NCI-H1417 treated with DMSO at 0.1 percent for 48 hours (cell line): ENCODE data around the gene PSG5.
"Not testable (repeated sequence)": the region's sequence is repeated elsewhere in the genome, so short reads cannot be mapped to it uniquely, and the experiment has no call there.

Experiments
- DNase-seq: peaks from one replicate; lab custom pipeline; 2025; lab: John Stamatoyannopoulos, UW

Gene PSG5

DNA sequence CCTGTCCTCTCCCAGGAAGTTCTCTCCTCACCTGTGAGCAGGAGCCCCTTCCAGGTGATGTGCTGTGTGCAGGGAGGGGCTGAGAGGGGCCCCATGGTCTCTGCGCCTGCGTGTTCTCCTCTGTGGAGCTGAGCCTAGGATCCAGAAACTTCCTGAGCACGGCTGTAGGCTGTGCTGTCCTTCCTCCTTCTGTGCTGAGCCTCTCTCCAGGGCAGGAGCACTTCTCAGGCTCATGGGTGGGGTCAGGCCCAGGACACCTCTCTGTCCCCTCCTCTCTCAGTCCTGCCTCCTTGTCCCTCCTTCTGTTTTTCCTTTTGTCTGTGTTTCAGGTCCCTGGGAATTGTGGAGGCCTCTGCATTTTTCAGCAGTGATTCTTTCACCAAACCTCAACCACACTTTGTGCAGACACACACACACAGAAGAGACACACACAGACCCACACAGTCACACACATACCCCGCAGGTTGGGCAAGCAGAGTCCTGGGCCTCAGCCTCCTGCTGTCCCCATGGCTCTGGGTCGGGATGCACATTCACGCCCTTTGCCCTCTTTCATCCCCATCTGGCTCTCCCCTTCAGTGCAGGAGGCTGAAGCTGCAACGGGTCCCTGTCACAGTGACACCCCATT is at the start of gene PSG5:
PSG5 (minus strand) TSS at position 226 of the 625 bp plus-strand sequence; CDS start at position 95, 131 bp downstream.
- DNase-seq: not testable (repeated sequence)

DNA sequence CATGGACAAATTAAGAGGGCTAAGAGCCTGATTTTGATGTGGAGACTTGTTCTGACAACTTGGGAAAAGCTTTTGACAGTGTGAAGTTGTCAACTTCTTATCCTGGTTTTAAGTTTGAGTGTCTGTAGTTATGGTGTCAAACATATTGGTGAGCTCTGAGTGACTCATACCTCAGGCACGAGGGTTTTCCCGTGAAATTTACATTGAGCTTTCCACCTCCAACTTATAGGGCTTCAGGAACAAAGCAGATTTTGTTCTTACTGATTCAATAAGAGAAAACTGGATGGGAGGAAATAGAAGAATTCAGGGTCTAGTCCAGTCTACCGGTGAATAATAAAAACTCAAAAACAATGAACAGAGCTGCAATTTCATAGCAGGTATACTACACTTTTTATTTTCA is 49.4 kb upstream of the PSG5 start:
- not testable (repeated sequence) for DNase-seq

DNA sequence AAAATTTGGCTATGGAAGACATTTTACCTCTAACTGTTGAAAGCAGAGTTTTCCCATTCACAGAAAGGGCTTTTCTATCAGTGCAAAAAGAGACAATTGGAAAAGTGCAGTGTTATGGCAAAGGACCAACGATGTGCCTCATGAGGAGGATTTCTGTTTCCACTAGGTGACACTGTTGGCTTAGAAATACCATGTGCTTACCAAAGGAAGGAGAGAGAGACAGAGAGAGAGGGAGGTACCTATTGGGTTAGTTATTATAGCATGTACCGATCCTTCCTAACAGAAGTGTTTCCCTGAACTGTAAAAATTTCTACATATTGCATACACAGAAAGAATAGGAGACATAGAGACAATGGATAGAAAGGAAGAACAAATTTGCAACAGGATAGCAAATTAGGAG is 43.0 kb upstream of the PSG5 start:
- DNase-seq: no peak

DNA sequence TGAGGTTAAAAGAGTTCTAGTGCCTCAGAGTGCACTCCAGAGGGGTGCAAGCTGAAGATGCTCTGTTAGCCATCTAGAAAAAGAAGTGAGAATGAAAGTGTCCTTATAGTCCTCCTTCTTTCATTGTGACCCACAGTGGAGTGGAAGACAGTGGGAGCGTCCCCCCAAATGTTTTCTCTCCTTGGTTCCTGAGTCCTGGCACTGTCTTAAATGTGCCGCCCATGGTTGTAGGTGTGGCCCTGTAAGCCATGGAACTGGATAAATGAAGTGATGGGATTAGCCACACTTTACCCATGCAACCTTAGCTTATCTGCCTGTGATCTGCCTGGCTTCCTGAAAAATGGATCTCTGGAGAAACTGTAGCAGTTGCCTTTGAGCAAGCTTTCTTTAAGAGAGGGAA is 42.4 kb upstream of the PSG5 start:
- DNase-seq: not testable (repeated sequence)

DNA sequence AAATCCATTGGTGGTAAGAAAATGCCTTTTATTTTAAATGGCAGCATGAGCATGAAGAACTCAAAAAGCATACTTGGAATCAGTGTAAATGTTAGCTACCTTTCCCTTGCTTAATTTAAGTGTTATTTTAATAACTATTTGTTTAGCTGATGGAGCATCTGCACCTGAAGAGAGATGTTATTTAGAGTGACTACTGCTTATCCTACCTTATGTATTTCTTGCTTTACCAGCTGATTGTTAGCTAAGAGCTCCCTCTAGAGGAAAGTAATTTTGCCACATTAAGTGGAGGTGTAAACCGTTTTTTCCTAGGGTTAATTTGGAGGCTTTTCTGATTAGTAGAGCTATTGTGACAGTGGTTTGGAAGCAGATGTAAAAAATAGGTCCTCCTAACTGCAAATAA is 40.6 kb upstream of the PSG5 start:
- not testable (repeated sequence) for DNase-seq

DNA sequence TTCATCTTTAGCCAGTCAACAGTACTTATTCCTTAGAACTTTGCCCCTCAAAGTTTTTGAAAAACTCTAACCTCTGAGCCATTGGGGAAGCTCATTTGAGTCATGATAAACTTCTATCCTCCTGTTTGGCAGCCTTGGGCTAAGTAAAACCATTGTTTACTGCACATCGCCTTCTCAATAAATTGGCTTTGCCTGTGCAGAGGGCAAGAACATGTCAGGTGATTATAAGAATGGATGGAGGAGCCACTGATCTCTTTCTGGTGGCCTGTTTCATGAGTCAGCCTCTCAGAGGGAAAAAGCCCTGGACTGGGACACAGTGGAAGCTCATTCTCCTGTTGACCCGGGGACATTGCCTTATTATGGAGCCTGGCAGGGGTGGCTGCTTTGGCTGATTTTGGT is 38.5 kb upstream of the PSG5 start:
- DNase-seq: no peak

DNA sequence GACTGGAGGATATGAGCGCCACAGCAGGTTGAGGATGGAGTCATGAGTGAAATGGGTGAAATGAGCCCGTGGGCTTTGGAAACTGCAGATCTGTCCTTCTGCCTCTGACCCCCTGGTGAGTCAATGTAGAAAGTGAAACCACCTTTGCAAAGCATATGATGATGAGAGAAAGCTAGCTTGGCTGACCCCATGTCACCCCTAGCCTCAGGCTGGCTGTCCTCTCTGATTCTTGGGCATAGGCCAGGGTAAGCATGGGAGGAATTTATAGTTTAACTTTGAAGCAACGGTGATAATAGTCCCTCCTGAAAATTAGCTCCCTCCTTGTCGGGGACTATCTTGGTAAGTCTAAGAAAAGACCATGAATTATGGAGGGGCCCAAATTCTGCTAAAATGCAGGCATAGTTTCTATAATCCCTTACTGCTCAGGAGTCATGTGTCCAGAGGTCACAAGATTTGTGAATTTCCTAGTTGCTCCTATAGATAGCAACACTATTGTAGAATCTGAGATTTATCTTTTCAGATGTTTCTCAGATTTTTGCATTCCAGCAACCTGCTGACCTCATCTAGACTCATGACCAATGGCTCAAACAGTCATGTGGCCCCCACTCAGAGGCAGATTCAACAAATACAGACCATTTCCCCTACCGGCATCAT is 38.0 kb upstream of the PSG5 start:
- DNase-seq: not testable (repeated sequence)

DNA sequence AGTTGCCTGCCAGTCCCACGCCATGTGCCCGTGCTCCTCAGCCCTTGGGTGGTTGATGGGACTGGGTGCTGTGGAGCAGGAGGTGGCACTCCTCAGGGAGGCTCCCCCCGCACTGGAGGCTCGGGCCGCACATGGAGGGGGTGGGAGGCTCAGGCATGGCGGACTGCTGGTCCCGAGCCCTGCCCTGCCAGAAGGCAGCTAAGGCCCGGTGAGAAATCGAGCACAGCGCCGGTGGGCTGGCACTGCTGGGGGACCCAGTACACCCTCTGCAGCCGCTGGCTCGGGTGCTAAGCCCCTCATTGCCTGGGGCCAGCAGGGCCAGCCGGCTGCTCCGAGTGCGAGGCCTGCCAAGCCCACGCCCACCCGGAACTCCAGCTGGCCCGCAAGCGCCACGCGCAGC is 35.6 kb upstream of the PSG5 start:
- DNase-seq: not testable (repeated sequence)

DNA sequence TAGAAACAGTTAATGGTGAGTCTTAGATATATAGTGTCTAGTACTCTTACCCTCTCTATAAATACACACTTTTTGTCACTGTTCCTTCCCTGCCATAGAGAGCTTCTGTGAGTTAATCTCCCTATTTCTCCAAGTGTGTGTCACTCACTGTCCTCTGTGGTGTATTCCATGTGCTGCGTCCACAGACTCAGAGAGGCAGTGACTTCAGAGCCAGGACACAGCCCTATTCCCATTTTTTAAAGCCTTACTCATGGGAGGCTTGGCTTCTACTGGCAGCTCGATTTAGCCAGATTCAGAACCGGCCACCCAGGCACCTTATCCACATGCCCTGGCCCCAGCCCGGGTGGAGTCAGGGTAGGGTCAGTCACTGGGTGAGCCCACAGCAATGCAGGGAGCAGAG is 32.8 kb upstream of the PSG5 start:
- DNase-seq: not testable (repeated sequence)

DNA sequence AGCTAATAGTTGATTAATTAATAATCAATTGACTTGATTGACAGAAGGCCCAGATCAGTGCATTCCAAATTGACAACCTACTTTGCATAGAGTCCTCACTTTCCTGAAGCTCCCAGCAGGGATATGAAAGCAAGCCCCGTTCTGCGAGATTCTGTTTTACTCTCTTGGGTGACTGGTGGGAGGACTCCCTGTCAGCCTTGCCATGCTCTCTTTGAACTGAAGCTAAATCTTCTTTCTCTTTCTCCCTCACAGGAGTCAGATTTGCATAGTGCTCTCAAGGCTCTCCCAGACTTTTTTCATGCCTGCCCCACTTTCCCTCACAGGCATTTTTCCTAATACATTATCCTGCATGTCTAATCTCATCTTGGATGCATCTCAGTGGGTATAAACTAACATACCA is 29.5 kb upstream of the PSG5 start:
- not testable (repeated sequence) for DNase-seq

DNA sequence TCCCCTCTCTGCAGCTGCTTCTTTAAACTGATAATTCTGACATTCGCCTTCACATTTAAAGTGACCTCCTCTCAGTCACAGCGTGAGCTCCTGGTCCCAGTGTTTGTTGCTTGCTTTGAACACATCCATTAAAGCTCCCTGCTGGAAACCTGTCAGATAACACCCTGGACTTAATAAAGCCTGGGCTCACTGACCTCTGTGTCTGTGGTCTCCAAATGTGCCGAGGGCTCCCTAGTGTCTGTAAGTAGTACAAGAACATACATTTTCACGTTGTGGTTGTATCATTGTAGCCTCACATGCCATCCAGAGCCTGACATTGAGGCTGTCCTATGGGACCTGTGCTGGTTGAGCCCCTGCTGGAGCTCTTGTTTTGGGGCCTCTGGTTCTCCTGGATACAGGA is 21.7 kb upstream of the PSG5 start:
- no peak for DNase-seq

DNA sequence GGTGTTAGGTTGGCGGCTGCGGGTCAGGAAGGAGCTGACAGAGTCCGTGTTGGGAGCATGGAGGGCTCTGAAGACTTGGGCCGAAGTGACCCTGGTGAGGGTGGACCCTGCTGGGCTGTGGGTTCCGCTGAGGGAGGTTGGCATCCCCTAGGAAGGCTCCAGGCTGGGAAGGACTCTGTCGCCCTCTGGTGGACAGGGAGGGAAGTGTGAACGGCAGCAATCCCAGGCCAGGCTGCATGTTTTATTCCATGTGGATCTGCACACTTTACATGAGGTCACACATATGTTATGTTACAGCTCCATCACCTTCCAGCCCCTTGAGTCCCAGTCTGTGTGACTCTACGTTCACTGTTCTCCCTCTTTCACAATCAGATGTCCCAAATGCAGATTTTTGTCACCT is 20.8 kb upstream of the PSG5 start:
- DNase-seq: not testable (repeated sequence)

DNA sequence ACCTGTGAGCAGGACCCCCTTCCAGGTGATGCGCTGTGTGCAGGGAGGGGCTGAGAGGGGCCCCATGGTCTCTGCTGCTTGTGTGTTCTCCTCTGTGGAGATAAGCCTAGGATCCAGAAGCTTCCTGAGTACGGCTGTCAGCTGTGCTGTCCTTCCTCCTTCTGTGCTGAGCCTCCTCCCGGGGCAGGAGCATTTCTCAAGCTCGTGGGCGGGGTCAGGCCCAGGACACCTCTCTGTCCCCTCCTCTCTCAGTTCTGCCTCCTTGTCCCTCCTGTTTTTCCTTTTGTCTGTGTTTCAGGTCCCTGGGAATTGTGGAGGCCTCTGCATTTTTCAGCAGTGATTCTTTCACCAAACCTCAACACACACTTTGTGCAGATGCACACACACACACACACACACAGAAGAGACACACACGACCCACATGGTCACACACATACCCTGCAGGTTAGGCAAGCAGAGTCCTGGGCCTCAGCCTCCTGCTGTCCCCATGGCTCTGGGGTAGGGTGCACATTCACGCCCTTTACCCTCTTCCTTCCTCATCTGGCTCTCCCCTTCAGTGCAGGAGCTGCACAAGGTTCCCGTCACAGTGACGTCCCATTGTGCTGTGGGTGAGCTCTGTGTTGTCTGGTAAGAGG is 19.3 kb upstream of the PSG5 start, which contains the start of gene PSG4:
PSG4 (minus strand) TSS at position 168 of the 635 bp plus-strand sequence; CDS start at position 66, 102 bp downstream.
- DNase-seq: not testable (repeated sequence)

DNA sequence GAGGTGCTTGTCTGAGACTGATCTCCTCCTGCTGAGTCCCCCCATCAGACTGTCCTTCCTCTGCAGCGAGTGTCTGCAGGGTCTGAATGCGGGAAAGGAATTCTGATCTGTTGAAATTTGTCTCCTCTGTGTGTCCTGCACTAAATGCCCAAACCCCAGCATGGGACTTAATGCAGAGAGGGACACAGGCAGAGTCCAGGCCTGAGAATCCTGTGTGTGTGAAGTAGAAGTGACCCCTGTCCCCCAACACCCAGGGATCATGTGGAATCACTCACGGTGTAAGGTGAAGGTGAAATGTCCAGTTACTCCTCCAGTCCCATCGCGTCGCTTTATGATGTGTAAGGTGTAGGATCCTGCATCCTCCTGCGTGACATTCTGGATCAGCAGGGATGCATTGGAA is 17.3 kb upstream of the PSG5 start:
- not testable (repeated sequence) for DNase-seq

DNA sequence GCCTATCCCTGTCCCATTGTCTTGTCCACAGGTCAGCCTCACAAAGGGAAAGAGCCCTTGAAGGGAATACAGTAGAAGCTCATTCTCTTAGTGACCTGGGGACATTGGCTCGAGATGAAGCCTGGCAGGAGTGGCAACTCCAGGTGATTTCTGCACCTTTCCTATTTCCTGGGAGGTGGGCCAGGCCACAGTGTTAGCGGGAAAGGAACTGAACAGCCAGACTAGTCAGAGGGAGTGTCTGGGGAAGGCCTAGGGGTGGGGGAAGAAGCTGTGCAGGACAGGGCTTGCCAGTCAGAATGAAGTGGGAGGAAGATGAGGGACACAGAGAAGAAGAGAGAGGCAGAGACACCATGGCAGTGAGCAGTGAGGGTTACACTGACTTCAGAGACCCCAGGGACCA is 15.6 kb upstream of the PSG5 start:
- not testable (repeated sequence) for DNase-seq

DNA sequence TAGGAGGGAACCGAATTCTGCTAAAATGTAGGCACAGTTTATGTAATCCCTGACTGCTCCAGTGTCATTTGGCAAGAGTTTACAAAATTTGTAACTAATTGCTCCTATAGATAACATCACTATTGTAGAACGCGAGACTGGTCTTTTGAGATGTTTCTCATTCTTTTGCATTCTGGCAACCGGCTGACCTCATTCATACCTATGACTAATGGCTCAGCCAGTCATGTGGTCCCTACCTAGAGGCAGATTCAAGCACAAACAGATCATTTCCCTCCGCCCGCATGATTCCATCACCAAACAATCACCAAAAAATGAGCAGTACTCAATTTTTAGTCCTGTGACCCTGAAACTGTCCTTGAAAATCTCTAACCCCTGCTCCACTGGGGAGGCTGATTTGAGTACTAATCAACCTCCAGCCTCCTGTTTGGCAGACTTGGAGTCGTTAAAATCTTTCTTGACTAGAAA is 15.0 kb upstream of the PSG5 start:
- not testable (repeated sequence) for DNase-seq

DNA sequence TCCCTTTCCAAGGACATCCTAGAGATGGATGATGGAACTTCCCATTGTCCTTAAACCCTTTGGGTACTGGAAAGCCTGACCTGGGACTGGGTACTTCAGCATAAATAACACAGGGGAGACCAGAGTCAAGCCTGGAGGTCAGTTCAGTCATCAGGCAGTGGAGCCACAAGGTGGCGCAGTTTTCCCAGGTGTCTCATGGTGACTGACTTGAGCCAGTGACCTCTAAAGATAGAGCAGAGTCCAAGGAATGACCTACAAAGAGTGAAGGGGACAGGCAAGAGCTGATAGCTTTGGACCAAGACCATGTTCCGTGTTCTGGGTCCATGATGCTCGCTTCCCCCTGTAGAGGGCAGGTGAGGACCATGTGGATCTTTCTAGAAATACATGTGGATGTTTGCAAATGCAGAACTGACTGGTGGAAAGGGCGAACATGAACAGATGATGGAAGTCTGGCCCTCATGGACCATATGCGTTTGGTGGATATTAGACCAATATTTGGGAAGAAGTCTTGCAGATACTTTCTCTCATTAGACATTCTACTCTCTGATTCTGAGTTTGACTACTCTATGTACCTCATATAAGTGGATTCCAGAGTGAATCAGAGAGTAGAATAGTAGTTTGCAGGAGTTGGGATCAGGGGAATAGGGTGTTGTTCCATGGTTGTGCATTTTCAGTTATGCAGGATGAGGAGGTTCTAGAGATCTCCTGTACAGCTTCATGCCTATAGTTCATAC is 12.5 kb upstream of the PSG5 start:
- DNase-seq: not testable (repeated sequence)

DNA sequence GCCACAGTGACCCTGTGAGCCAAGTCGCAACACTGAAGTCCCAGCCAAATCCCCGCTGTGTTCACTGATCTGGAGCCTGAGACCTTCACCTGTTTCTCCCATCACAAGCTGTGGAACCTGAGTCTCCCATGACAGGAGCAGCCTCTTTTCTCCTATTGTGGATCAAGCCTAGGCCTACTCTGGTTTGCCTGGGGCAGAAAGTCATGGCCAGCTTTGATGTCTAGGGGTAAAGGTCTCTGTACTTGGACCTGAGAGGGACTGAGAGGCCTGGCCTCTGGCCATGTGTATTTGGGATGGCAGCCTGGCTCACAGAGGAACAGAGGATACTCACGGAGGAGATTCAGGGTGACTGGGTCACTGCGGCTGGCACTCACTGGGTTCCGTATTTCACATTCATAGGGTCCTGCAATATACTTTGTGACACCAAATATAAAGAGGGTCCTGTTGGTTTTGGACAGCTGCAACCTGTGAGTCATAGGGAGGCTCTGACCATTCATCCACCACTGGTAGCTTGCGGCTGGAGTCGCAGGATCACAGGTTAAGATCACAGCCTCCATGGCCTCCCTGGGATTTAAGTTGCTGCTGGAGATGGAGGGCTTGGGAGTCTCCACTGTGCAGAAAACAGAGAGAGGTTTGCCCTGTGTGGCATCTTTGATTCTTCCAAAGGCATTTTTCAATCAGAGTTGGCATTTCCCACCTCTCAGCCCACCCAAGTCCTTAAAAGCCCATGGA is 11.5 kb upstream of the PSG5 start:
- not testable (repeated sequence) for DNase-seq

DNA sequence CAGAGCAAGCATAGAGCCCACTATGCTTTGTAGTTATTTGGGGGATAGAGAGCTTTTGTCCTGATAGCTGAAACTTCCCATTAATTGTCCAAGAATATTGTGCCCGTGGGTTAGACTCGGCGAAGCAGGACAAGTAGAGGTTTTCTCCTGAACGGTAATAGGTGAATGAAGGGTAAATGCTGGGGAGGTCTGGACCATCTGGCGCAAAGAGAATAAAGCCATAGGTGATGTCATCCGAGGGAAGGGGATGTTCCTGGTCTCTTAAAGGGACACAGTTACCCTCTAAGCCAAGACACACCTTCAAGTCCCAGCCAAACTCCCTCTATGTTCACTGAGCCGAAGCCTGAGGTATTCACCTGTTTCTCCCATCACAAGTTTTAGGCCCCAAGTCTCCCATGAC is 8.1 kb upstream of the PSG5 start:
- DNase-seq: not testable (repeated sequence)

DNA sequence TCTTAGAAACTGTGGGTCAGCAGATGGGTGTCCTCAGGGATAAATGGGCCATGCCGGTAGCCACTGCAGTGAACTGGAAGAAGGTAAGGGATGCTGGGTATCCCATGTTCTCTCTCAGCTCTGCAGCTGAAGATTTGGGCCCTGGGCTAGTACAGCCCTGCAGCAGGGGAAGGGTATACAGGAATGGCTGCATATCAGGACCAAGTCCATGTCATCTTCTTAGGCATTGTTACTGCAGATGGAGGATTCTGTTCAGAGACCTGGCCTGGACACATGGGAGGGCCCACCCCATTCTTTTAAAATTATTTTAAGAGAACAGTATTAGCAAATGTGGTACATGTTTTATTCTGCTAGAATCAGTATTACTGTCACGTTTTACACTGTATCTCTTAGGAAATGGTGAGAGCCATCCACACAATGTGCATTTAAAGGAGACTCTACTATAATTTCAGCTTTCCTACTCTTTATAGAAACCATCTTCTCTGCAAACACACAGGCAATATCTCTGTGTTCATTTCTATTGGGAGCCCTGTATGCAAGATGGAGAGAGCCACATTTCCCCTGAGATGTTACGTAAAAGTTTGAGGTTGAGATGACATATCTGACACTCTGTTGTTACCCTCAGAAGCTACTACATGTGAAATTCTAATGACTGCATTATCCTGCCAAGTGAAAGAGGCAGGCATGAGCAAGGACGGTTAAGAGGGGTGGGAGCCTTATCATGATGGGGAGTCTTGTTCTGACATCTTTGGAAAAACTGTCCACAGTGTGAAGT is 6.2 kb upstream of the PSG5 start:
- DNase-seq: not testable (repeated sequence)

DNA sequence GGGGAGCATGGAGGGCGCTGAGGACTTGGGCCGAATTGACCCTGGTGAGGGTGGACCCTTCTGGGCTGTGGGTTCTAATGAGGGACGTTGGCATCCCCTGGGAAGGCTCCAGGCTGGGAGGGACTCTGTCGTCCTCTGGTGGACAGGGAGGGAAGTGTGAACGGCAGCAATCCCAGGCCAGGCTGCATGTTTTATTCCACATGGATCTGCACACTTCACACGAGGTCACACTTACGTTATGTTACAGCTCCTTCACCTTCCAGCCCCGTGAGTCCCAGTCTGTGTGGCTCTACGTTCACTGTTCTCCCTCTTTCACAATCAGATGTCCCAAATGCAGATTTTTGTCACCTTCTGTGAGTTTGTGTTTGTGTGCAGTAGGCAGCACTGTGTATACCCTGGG is 1.8 kb upstream of the PSG5 start:
- DNase-seq: not testable (repeated sequence)
